Kidney (tissue), 14 donors: ENCODE measurements around the gene PDCD1LG2. TPM values are rescaled to one million over a fixed set of nuclear protein-coding genes. Genes with fewer than 3 reads are reported as not detected.

ENCODE experiments used
- DNase-seq, 5 donors: peaks; one replicate each; pipeline ENCODE4 v3.0.0-alpha.2; 2013 to 2020
- FAIRE-seq: peaks from 2 replicates; lab custom pipeline; 2012; peaks lifted over from hg19 to GRCh38; lab: Jason Lieb, UNC
- H3K27ac ChIP-seq, 2 donors: one replicate each; pipeline ENCODE4 v1.7.0; 2013; ENCODE audit warnings: low read depth in 2 of 2, low read length in 2 of 2, inconsistent platforms in 1 of 2
- H3K27me3 ChIP-seq: one replicate; pipeline ENCODE4 v1.7.1; 2013; ENCODE audit warnings: low read length, inconsistent platforms; ENCODE audit not compliant: control insufficient read depth, insufficient read depth
- H3K36me3 ChIP-seq, 3 donors: one replicate each; pipeline versions ENCODE4 v1.7.0 to v1.7.1; 2013; ENCODE audit warnings: low read length in 3 of 3, control low read depth in 1 of 3, inconsistent platforms in 1 of 3; ENCODE audit not compliant: insufficient read depth in 3 of 3, control insufficient read depth in 2 of 3
- H3K4me1 ChIP-seq, 3 donors: one replicate each; pipeline versions ENCODE4 v1.7.0 to v1.7.1; 2013; ENCODE audit warnings: low read length in 3 of 3, inconsistent platforms in 1 of 3, low read depth in 1 of 3; ENCODE audit not compliant: control insufficient read depth in 2 of 3, insufficient read depth in 2 of 3
- H3K4me3 ChIP-seq, 3 donors: one replicate each; pipeline versions ENCODE4 v1.7.0 to v1.8.1; 2013; ENCODE audit warnings: low read length in 3 of 3, control low read depth in 1 of 3, inconsistent platforms in 1 of 3
- H3K9ac ChIP-seq, 3 donors: one replicate each; pipeline versions ENCODE4 v1.7.0 to v1.7.1; 2013; ENCODE audit warnings: low read length in 3 of 3, control low read depth in 1 of 3, inconsistent platforms in 1 of 3
- H3K9me3 ChIP-seq, 3 donors: one replicate each; pipeline versions ENCODE4 v1.7.0 to v1.7.1; 2013; ENCODE audit warnings: low read length in 3 of 3, control low read depth in 1 of 3, inconsistent platforms in 1 of 3; ENCODE audit not compliant: control insufficient read depth in 2 of 3, insufficient read depth in 1 of 3
- intact Hi-C: fragments of 100-400 bp; cut with DNase I; formaldehyde crosslinking; loops from one replicate; pipeline ENCODE4 v1.11.1; 2022
- polyA plus RNA-seq: library from polyadenylated mRNA; stranded (reverse); fragments of 350-450 nt; fragmentation: Illumina TruSeq; extraction: RNeasy Lipid Tissue Mini Kit (QIAGEN cat#74804); gene quantifications from one replicate; pipeline ENCODE4 v1.2.3, GENCODE V29; 2014; ENCODE audit warnings: low read depth, low replicate concordance; ENCODE audit not compliant: insufficient read depth
- total RNA-seq: library from RNA; stranded (reverse); fragmentation: NEBNext Ultra II Directional; extraction: Animal tissue kit (Norgen Biotek cat#: 25700); gene quantifications from one replicate; pipeline ENCODE4 v1.2.1, GENCODE V29; 2021
- TF ChIP-seq, protein P1 (sequence below): IDR thresholded peaks from 3 replicates; pipeline ENCODE4 v1.5.1; 2012; ENCODE audit warnings: mild to moderate bottlenecking, moderate library complexity, borderline replicate concordance; ENCODE audit not compliant: insufficient read depth; ENCODE audit errors: extremely low read depth
- donor health status: control.
- donor health status: control.
- donor health status: control.
- donor health status: control.
- donor health status: control.
- donor health status: DM: yes; HTN: yes; CAD: no.
- donor health status: Normal renal cell carcinoma (clear cell type).

PDCD1LG2 gene
- total and polyA plus RNA-seq, 2 donors from 2014 or later: 1.5 to 2.4 TPM

DNA sequence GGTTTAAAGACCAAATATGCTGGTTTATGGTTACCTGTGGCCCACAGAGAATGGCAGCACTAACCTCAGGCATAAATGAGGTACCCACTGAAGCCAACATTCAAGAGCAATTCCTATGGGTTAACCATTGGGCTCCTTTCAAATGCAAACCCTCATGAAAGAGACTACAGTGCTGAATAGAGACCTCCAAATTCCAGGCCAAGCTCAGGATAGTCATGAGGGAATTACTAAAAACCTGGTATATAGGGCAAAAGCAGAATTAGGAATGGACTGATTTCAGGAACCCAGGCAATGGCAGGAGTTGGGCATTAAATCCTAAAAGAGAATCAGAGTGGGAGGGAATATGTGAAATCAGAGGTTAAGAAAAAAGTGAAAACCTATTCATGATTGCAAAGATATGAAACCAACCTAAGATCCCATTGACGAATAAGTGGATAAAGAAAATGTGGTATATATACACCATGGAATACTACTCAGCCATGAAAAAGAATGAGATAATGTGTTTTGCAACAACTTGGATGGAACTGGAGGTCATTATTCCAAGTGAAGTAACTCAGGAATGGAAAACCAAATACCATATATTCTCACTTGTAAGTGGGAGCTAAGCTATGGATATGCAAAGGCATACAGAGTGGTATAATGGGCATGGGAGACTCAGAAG lies 51.6 kb downstream of the PDCD1LG2 start:
- no peak overlapping the region for H3K4me3 ChIP-seq
- intact Hi-C loops: no loop called here
- DNase-seq (no peak), FAIRE-seq (no peak)
- TF ChIP-seq, protein P1, sequence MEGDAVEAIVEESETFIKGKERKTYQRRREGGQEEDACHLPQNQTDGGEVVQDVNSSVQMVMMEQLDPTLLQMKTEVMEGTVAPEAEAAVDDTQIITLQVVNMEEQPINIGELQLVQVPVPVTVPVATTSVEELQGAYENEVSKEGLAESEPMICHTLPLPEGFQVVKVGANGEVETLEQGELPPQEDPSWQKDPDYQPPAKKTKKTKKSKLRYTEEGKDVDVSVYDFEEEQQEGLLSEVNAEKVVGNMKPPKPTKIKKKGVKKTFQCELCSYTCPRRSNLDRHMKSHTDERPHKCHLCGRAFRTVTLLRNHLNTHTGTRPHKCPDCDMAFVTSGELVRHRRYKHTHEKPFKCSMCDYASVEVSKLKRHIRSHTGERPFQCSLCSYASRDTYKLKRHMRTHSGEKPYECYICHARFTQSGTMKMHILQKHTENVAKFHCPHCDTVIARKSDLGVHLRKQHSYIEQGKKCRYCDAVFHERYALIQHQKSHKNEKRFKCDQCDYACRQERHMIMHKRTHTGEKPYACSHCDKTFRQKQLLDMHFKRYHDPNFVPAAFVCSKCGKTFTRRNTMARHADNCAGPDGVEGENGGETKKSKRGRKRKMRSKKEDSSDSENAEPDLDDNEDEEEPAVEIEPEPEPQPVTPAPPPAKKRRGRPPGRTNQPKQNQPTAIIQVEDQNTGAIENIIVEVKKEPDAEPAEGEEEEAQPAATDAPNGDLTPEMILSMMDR: no peak
- H3K36me3 ChIP-seq: no peaks in the 10 kb centered on the region
- no peaks in the 10 kb centered on the region for H3K9me3 ChIP-seq
- H3K27ac ChIP-seq: no peak overlapping the region
- H3K9ac ChIP-seq: no peak overlapping the region
- H3K27me3 ChIP-seq: no peaks in the 10 kb centered on the region
- H3K4me1 ChIP-seq: peaks cover 0 to 6% (median 0%) of the 10 kb centered on the region in 3 donors

DNA sequence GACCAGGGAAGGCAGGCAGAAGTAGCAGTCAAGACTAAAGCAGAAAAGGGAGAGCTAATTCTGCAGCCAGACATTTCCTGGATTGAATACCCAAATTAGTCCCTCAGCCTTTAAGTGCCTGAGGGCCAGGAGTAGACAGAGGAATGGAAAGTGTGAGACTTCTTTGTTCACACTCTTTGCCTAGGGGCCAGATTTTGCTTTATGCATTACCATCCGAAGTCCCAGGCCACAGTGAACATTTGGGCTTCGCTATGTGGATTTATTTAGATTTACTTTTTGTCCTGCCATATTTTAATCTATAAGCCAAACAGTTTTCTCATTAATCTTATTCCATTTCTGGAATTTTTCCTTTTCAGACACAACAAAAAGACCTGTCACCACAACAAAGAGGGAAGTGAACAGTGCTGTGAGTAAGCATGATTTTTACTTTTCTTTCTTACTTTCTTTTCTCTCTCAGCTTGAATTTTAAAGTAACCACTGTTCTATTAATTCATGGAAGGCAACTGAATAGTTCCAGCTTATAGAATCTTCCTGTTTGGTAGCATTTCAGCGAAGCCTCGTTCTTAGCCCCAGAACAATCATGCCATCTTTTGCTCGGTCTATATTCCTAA lies 52.6 kb downstream of the PDCD1LG2 start:
- FAIRE-seq (no peak), DNase-seq (no peak)
- TF ChIP-seq, protein P1: no peak
- Histone ChIP-seq H3K9me3 (no peaks in the 10 kb centered on the region), H3K4me3 (no peak overlapping the region), H3K27me3 (no peaks in the 10 kb centered on the region), H3K9ac (no peak overlapping the region), H3K27ac (no peak overlapping the region), H3K36me3 (no peaks in the 10 kb centered on the region), H3K4me1 (peaks cover 0 to 3% (median 0%) of the 10 kb centered on the region in 3 donors)
- intact Hi-C loops: no loop called here

DNA sequence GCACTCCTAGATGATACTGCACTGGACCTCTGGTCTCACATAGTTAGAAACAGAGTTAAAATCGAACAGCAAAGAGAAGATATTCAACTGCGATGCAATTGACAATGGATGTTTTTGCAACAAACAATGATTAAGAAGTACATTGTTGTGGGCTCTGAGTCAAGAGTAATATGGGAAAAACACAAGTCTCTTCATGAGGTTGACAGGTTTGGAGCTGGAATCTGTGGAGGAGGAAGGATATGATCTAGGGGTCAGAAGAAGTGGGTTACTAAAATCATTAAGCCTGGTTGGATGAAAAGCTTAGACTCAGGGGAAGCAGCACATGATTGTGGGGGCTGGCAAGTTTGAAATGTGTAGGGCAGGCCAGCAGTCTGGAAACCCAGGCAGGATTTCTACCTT lies 53.1 kb downstream of the PDCD1LG2 start:
- no peak overlapping the region for H3K4me3 ChIP-seq
- TF ChIP-seq, protein P1: no peak
- H3K36me3 ChIP-seq: no peaks in the 10 kb centered on the region
- H3K27ac ChIP-seq: no peak overlapping the region
- intact Hi-C loops: no loop called here
- FAIRE-seq (no peak), DNase-seq (no peak)
- no peaks in the 10 kb centered on the region for H3K9me3 ChIP-seq
- no peak overlapping the region for H3K9ac ChIP-seq
- no peaks in the 10 kb centered on the region for H3K27me3 ChIP-seq
- no peaks in the 10 kb centered on the region for H3K4me1 ChIP-seq
